Measurements from ENCODE around the gene TMEM86B.

GRCh38 chr19:55245236-55245904 lies 16.8 kb upstream of the TMEM86B start:
- TF ChIP-seq CTCF (IDR thresholded peaks at IDR 0.05; ENCODE audit: insufficient read depth, low read depth, low read length): no peak
- TF ChIP-seq EZH2 (IDR thresholded peaks at IDR 0.05; ENCODE audit: insufficient read depth, low read length): no peak
